IMR-90 (cell line): ENCODE measurements around the gene NRXN2. TPM values are rescaled to one million over a fixed set of nuclear protein-coding genes. Genes with fewer than 3 reads are reported as not detected.

Experiments used
- ATAC-seq: fragments of 200-7000 bp; cut with Tn5 transposase; 2 replicates; pipeline ENCODE4 v1.9.1; 2020; ENCODE audit warnings: low read depth, mild to moderate bottlenecking, moderate library complexity
- BruUV-seq: library from RNA; stranded (reverse); fragments of 400-500 nt; replicated peaks from 2 replicates; lab custom pipeline; 2021; lab: Mats Ljungman, UMichigan
- CTCF ChIA-PET: fragments of 300-600 bp; formaldehyde crosslinking; extraction: SDS; loops from one replicate; lab custom pipeline; 2021; ENCODE audit warnings: antibody characterized with exemption; lab: Yijun Ruan, JAX
- POLR2A ChIA-PET: fragments of 300-600 bp; sonication (Branson Sonifier 250); formaldehyde crosslinking; loops from one replicate; lab custom pipeline; 2022; ENCODE audit warnings: antibody characterized with exemption; ENCODE audit not compliant: unreplicated experiment; lab: Charles Lee
- DNase-seq: peaks from one replicate; pipeline ENCODE4 v3.0.0; 2013
- H2AFZ ChIP-seq: replicated peaks from 2 replicates; pipeline ENCODE3; 2013; ENCODE audit warnings: low read length, mild to moderate bottlenecking; ENCODE audit not compliant: poor library complexity
- H2AK5ac ChIP-seq: 2 replicates; pipeline ENCODE4 v1.6.1; 2013; ENCODE audit warnings: low read depth, low read length, inconsistent platforms
- H2AK9ac ChIP-seq: replicated peaks from 2 replicates; pipeline ENCODE3; 2013; ENCODE audit warnings: mild to moderate bottlenecking, low read depth, low read length, moderate library complexity; ENCODE audit not compliant: poor library complexity
- H2BK120ac ChIP-seq: 2 replicates; pipeline ENCODE4 v1.6.1; 2013; ENCODE audit warnings: low read depth, low read length, inconsistent platforms
- H2BK15ac ChIP-seq: 3 replicates; pipeline ENCODE4 v1.6.1; 2013; ENCODE audit warnings: low read depth, low read length, inconsistent platforms
- H2BK20ac ChIP-seq: 2 replicates; pipeline ENCODE4 v1.6.1; 2013; ENCODE audit warnings: low read depth, mild to moderate bottlenecking, inconsistent platforms, low read length, moderate library complexity
- H2BK5ac ChIP-seq: 2 replicates; pipeline ENCODE4 v1.6.1; 2013; ENCODE audit warnings: mild to moderate bottlenecking, low read depth, low read length, inconsistent platforms; ENCODE audit not compliant: poor library complexity, severe bottlenecking
- H3K14ac ChIP-seq: replicated peaks from 2 replicates; pipeline ENCODE4 v1.6.1; 2013; ENCODE audit warnings: low read depth, low read length, inconsistent platforms
- H3K18ac ChIP-seq: 2 replicates; pipeline ENCODE4 v1.6.1; 2013; ENCODE audit warnings: low read depth, low read length, control low read depth
- H3K23ac ChIP-seq: 2 replicates; pipeline ENCODE4 v1.6.1; 2013; ENCODE audit warnings: low read depth, low read length, inconsistent platforms
- H3K27ac ChIP-seq: 2 replicates; pipeline ENCODE4 v1.5.1; 2013; ENCODE audit warnings: mild to moderate bottlenecking, control low read depth, low read length; ENCODE audit not compliant: insufficient read depth
- H3K27me3 ChIP-seq: 2 replicates; pipeline ENCODE4 v1.6.1; 2013; ENCODE audit warnings: low read length; ENCODE audit not compliant: control insufficient read depth, insufficient read depth
- H3K36me3 ChIP-seq: 2 replicates; pipeline ENCODE4 v1.6.1; 2013; ENCODE audit warnings: low read length, mixed read lengths; ENCODE audit not compliant: control insufficient read depth, insufficient read depth
- H3K4ac ChIP-seq: 2 replicates; pipeline ENCODE4 v1.6.1; 2013; ENCODE audit warnings: low read depth, low read length, inconsistent platforms
- H3K4me1 ChIP-seq: 2 replicates; pipeline ENCODE4 v1.6.1; 2013; ENCODE audit warnings: low read length, mixed read lengths; ENCODE audit not compliant: control insufficient read depth, insufficient read depth
- H3K4me2 ChIP-seq: 2 replicates; pipeline ENCODE4 v1.6.1; 2013; ENCODE audit warnings: low read depth, mild to moderate bottlenecking, control low read depth, low read length, moderate library complexity
- H3K4me3 ChIP-seq: 2 replicates; pipeline ENCODE4 v1.5.1; 2013; ENCODE audit warnings: low read depth, mild to moderate bottlenecking, control low read depth, low read length, moderate library complexity; ENCODE audit not compliant: insufficient read depth
- H3K56ac ChIP-seq: 2 replicates; pipeline ENCODE4 v1.6.1; 2013; ENCODE audit warnings: low read length, inconsistent platforms; ENCODE audit not compliant: insufficient read depth; ENCODE audit errors: extremely low read depth
- H3K79me1 ChIP-seq, 2 experiments: 2 replicates each; pipeline ENCODE4 v1.6.1; 2013; ENCODE audit warnings: low read length in 2 of 2, inconsistent platforms in 1 of 2, low read depth in 1 of 2
- H3K9ac ChIP-seq: 2 replicates; pipeline ENCODE4 v1.6.1; 2013; ENCODE audit warnings: low read depth, low read length, control low read depth
- H3K9me1 ChIP-seq: 2 replicates; pipeline ENCODE4 v1.6.1; 2013; ENCODE audit warnings: low read length, inconsistent platforms; ENCODE audit not compliant: insufficient read depth
- H3K9me3 ChIP-seq: 2 replicates; pipeline ENCODE4 v1.6.1; 2013; ENCODE audit warnings: low read length; ENCODE audit not compliant: control insufficient read depth, insufficient read depth
- H4K20me1 ChIP-seq: 2 replicates; pipeline ENCODE4 v1.6.1; 2013; ENCODE audit warnings: low read length, inconsistent platforms; ENCODE audit not compliant: insufficient read depth
- H4K5ac ChIP-seq: 2 replicates; pipeline ENCODE4 v1.6.1; 2013; ENCODE audit warnings: mild to moderate bottlenecking, low read depth, low read length, control low read depth
- H4K8ac ChIP-seq, 2 experiments: 2 replicates each; pipeline ENCODE4 v1.6.1; 2013; ENCODE audit warnings: low read depth in 2 of 2, low read length in 2 of 2, control low read depth in 1 of 2, inconsistent platforms in 1 of 2
- H4K91ac ChIP-seq: 2 replicates; pipeline ENCODE4 v1.6.1; 2013; ENCODE audit warnings: low read depth, low read length, inconsistent platforms; ENCODE audit not compliant: insufficient read depth
- BHLHE40 ChIP-seq: fragments of 150-350 bp; IDR thresholded peaks from 2 replicates; pipeline ENCODE4 v1.6.1; 2016; ENCODE audit warnings: mild to moderate bottlenecking, low read depth, low read length
- CEBPB ChIP-seq: IDR thresholded peaks from 2 replicates; pipeline ENCODE4 v1.6.1; 2012; ENCODE audit warnings: low read depth, low read length, improper control_type of control experiment
- CHD1 ChIP-seq: IDR thresholded peaks from 2 replicates; pipeline ENCODE4 v1.6.1; 2012; ENCODE audit warnings: low read depth, low read length, improper control_type of control experiment
- CTCF ChIP-seq: conservative IDR thresholded peaks from 2 replicates; pipeline ENCODE4 v1.5.1; 2012; ENCODE audit warnings: mild to moderate bottlenecking, low read depth, low read length, improper control_type of control experiment
- ELK1 ChIP-seq: fragments of 150-350 bp; IDR thresholded peaks from 2 replicates; pipeline ENCODE4 v1.6.1; 2016; ENCODE audit warnings: low read depth, mild to moderate bottlenecking, low read length, moderate library complexity, borderline replicate concordance
- FOS ChIP-seq: fragments of 150-350 bp; IDR thresholded peaks from 2 replicates; pipeline ENCODE4 v1.6.1; 2016; ENCODE audit warnings: low read depth, low read length
- MAFK ChIP-seq: IDR thresholded peaks from 2 replicates; pipeline ENCODE4 v1.6.1; 2012; ENCODE audit warnings: low read depth, low read length, improper control_type of control experiment
- MAZ ChIP-seq: IDR thresholded peaks from 2 replicates; pipeline ENCODE4 v1.6.1; 2012; ENCODE audit warnings: low read depth, mild to moderate bottlenecking, low read length, improper control_type of control experiment, moderate library complexity, borderline replicate concordance
- MXI1 ChIP-seq: IDR thresholded peaks from 2 replicates; pipeline ENCODE4 v1.6.1; 2012; ENCODE audit warnings: low read depth, mild to moderate bottlenecking, low read length, moderate library complexity, borderline replicate concordance
- NFE2L2 ChIP-seq: fragments of 150-350 bp; IDR thresholded peaks from 2 replicates; pipeline ENCODE4 v1.6.1; 2016; ENCODE audit warnings: low read depth, mild to moderate bottlenecking, low read length
- POLR2A ChIP-seq: IDR thresholded peaks from 2 replicates; pipeline ENCODE4 v1.6.1; 2012; ENCODE audit warnings: mild to moderate bottlenecking, low read depth, low read length
- RAD21 ChIP-seq: IDR thresholded peaks from 2 replicates; pipeline ENCODE4 v1.6.1; 2012; ENCODE audit warnings: low read length, improper control_type of control experiment
- RCOR1 ChIP-seq: IDR thresholded peaks from 2 replicates; pipeline ENCODE4 v1.6.1; 2012; ENCODE audit warnings: mild to moderate bottlenecking, low read length, improper control_type of control experiment; ENCODE audit not compliant: insufficient replicate concordance
- RFX5 ChIP-seq: IDR thresholded peaks from 2 replicates; pipeline ENCODE4 v1.8.0; 2012; ENCODE audit warnings: low read depth, mild to moderate bottlenecking, low read length, moderate library complexity
- SMC3 ChIP-seq: fragments of 150-350 bp; IDR thresholded peaks from 2 replicates; pipeline ENCODE4 v1.6.1; 2016; ENCODE audit warnings: low read depth, mild to moderate bottlenecking, antibody characterized with exemption, low read length, moderate library complexity
- WGBS, 2 experiments: methylation state at CpG; one replicate each; pipeline versions ENCODE4 v1.1.5 to v1.1.7; 2013; ENCODE audit warnings: missing lambda C conversion rate in 2 of 2; ENCODE audit not compliant: insufficient read length in 1 of 2; ENCODE audit errors: extremely low coverage in 2 of 2; 5-methylcytosine and 5-hydroxymethylcytosine counted together
- dilution Hi-C: fragments of 300-500 bp; cut with HindIII; formaldehyde crosslinking; loops from one replicate; pipeline ENCODE4 v1.14.3; 2018; ENCODE audit warnings: low sequenced_read_pairs; ENCODE audit not compliant: unreplicated experiment
- in situ Hi-C: fragments of 300-500 bp; cut with MboI; formaldehyde crosslinking; loops from 3 replicates; pipeline ENCODE4 v1.14.3; 2019; ENCODE audit warnings: low sequenced_read_pairs, inconsistent platforms, mixed read lengths
- intact Hi-C: fragments of 100-400 bp; cut with micrococcal nuclease; formaldehyde crosslinking; loops from 2 replicates; pipeline ENCODE4 v1.10.0; 2022
- polyA plus RNA-seq, 3 experiments: library from polyadenylated mRNA; depleted of rRNA; stranded (reverse); fragments of >200 nt; gene quantifications; 2 replicates each; pipeline ENCODE4 v1.2.3, GENCODE V29; 2012; ENCODE audit warnings: low replicate concordance in 1 of 3
- total RNA-seq: library from RNA; depleted of rRNA; stranded (reverse); fragments of >200 nt; gene quantifications from 2 replicates; pipeline ENCODE4 v1.2.3, GENCODE V29; 2012
- TF ChIP-seq, protein P1 (sequence below): fragments of 150-350 bp; IDR thresholded peaks from 2 replicates; pipeline ENCODE4 v1.6.1; 2017; ENCODE audit warnings: mild to moderate bottlenecking, antibody characterized with exemption, low read length, low read depth

NRXN2 gene
- total and polyA plus RNA-seq, 2 of the 4 experiments (the other 2 are of a cell fraction): 0.18 to 0.22 TPM

- no peak overlapping the region for H2AK9ac ChIP-seq
- in situ Hi-C loops: no loop called here
- H4K91ac ChIP-seq: no peak overlapping the region
- H4K20me1 ChIP-seq: no peaks in the 10 kb centered on the region; the same call in 1 of the 2 replicates
- H3K23ac ChIP-seq: no peak overlapping the region
- BruUV-seq: no TSS peak
- no peaks in the 10 kb centered on the region for H3K36me3 ChIP-seq
- no CpG with 5 or more reads among the region's 3 CpGs for WGBS, 2 experiments
- no peak overlapping the region for H3K9ac ChIP-seq
- peak overlapping the region; percentile 46 for H2AFZ ChIP-seq
- dilution Hi-C loops: no loop called here
- no peak overlapping the region for H2AK5ac ChIP-seq
- H3K4me3 ChIP-seq: no peak overlapping the region
- ATAC-seq (no peak), DNase-seq (no peak)
- no peaks in the 10 kb centered on the region for H3K9me1 ChIP-seq
- POLR2A ChIA-PET: no interaction called here
- intact Hi-C loops: no loop called here
- H3K18ac ChIP-seq: no peak overlapping the region
- no peak overlapping the region for H4K8ac ChIP-seq
- H3K4ac ChIP-seq: no peak overlapping the region
- no peak overlapping the region for H2BK5ac ChIP-seq
- H3K79me1 ChIP-seq: no peaks in the 10 kb centered on the region
- no peaks in the 10 kb centered on the region for H3K9me3 ChIP-seq
- peaks cover 38% of the 10 kb centered on the region; the same call in 1 of the 2 replicates for H3K27me3 ChIP-seq
- H2BK15ac ChIP-seq: no peak overlapping the region
- no peak overlapping the region for H3K4me2 ChIP-seq
- no peak overlapping the region for H2BK120ac ChIP-seq
- CTCF ChIA-PET: no interaction called here
- no peak overlapping the region for H2BK20ac ChIP-seq
- no peaks in the 10 kb centered on the region for H3K4me1 ChIP-seq
- no peak overlapping the region for H3K27ac ChIP-seq
- H3K14ac ChIP-seq: no peak overlapping the region
- H3K56ac ChIP-seq: no peak overlapping the region
- no peak for TF ChIP-seq RAD21
- TF ChIP-seq MAFK: no peak
- TF ChIP-seq MXI1: no peak
- no peak for TF ChIP-seq SMC3
- TF ChIP-seq RCOR1: no peak
- no peak for TF ChIP-seq CHD1
- TF ChIP-seq ELK1: no peak
- TF ChIP-seq, protein P1, sequence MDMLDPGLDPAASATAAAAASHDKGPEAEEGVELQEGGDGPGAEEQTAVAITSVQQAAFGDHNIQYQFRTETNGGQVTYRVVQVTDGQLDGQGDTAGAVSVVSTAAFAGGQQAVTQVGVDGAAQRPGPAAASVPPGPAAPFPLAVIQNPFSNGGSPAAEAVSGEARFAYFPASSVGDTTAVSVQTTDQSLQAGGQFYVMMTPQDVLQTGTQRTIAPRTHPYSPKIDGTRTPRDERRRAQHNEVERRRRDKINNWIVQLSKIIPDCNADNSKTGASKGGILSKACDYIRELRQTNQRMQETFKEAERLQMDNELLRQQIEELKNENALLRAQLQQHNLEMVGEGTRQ: no peak
- TF ChIP-seq POLR2A: no peak
- no peak for TF ChIP-seq NFE2L2
- TF ChIP-seq BHLHE40: no peak
- TF ChIP-seq MAZ: no peak
- no peak for TF ChIP-seq FOS
- no peak for TF ChIP-seq RFX5
- TF ChIP-seq CTCF: no peak
- no peak for TF ChIP-seq CEBPB
- H4K5ac ChIP-seq: no peak overlapping the region
These were observed 106.2 kb downstream of the NRXN2 start for GRCh38 chr11:64616817-64617216.
